Measurements from ENCODE around the gene TUBA1C.

GRCh38 chr12:49288922-49289555 lies 24.2 kb downstream of the TUBA1C start:
- TF ChIP-seq CTCF (conservative IDR thresholded peaks at IDR 0.05 in 1 of 2, IDR thresholded peaks at IDR 0.05 in 1 of 2; ENCODE audit: low read depth in 1 of 2, low read length in 2 of 2) (no peak), EZH2 (IDR thresholded peaks at IDR 0.05; ENCODE audit: low read length, missing control alignments) (no peak)

All from fibroblast of lung (primary cell).